Left lobe of liver (tissue), 2 donors: ENCODE results near the gene TEAD3. TPM values are rescaled to one million over a fixed set of nuclear protein-coding genes. Genes with fewer than 3 reads are reported as not detected.
A peak's percentile ranks its signal among the peaks of the same experiment; 100 is the strongest.

ENCODE experiments used
- ATAC-seq: fragments of 200-7000 bp; cut with Tn5 transposase; one replicate; pipeline ENCODE4 v1.9.1; 2020; ENCODE audit warnings: mild to moderate bottlenecking, moderate library complexity
- DNase-seq: peaks from one replicate; pipeline ENCODE4 v3.0.0-alpha.2; 2020; ENCODE audit warnings: low spot score
- total RNA-seq: library from RNA; stranded (reverse); gene quantifications from one replicate; pipeline ENCODE4 v1.2.1, GENCODE V29; 2021
- donor health status: DM: no; HTN: no; CAD: no; lungs with moderate emphysema.
- donor health status: DM: no; HTN: yes; CAD: no.

TEAD3 gene
- total RNA-seq, 1 donor from 2014 or later = 6.3 TPM

GRCh38 chr6:35477551-35478179, 19.2 kb downstream of the TEAD3 start:
- no peak for ATAC-seq
- DNase-seq = no peak

GRCh38 chr6:35477028-35477427, 19.9 kb downstream of the TEAD3 start:
- DNase-seq (no peak), ATAC-seq (no peak)

- no peak for DNase-seq
Measured at GRCh38 chr6:35476004-35476403, 20.9 kb downstream of the TEAD3 start.

DNA sequence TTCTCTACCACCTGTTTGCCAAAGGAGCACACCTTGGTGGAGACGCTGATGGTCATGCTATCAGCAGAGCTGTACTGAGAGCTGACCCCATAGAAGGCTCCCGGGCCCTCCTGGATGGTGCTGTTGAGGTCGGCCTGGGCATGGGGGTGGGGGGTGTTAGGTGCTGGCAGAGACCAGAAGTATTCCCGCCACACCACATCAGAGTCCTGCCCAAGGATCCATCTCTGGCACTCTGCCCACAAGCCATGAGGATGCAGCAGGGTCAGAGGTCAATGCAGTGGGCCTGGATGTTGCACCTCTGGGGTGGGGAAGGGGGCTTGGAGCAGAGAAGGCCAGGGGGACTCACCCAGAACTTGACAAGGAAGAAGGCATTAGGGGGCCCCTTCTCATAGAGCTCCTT, 21.3 kb downstream of the TEAD3 start:
- DNase-seq = no peak
- no peak for ATAC-seq

More at GRCh38 chr6:35476004-35476403, 20.9 kb downstream of the TEAD3 start:
- ATAC-seq = no peak

- DNase-seq = no peak
- no peak for ATAC-seq
Measured at GRCh38 chr6:35474942-35475570, 21.8 kb downstream of the TEAD3 start.

GRCh38 chr6:35474131-35474941, 22.5 kb downstream of the TEAD3 start:
- peak; percentile 3 for ATAC-seq
- DNase-seq = no peak

DNA sequence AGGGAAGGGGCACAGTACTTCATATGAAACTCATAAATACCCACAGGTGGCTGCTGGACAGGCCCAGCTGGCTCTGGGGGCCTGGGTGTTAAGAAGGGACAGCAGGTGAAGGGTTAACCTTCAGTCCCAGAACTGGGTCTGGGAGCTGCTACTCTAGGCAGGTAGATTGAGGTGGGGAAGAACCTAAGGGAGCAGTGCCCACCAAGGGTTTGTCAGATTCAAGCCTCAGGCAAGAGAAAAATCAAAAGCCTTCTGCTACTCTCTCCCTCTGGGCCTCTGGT, 23.1 kb downstream of the TEAD3 start:
- ATAC-seq (no peak), DNase-seq (no peak)

DNA sequence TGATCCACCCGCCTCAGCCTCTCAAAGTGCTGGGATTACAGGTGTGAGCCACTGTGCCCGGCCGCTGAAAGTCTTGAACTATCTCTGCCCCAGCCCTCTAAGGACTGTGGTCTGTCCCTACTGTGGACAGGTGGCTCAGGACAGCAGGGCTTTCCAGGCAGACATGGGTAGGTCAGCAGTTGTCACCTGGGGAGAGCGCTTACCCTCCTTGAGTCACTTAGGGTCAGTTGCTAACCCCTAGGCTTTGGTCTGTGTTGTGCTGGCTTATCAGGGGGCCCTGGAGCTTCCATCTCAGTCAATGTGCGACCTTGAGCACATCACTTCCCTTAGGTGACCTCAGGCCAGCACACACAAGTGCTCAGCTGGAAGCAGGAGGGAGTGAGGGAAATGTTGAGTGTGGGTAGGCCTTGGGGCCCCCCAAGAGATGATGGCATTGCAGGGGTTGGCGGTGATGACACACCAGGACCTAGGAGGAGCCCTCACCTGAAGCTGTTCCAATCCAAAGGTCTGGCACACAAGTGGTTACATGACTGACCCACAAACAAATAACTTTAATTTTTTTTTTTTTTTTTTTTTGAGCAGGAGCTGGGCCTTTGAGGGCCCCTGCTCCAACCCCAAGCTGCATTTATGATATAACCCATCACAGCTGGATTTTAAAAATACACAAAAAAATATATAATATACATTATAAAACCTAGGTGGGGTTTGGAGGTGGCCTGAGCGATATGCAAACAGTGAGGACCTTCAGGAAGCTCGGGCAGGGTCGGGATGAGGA, 23.6 kb downstream of the TEAD3 start:
- no peak for DNase-seq
- no peak for ATAC-seq

GRCh38 chr6:35471836-35472345, 25.0 kb downstream of the TEAD3 start:
- ATAC-seq (no peak), DNase-seq (no peak)

GRCh38 chr6:35470663-35471120, 26.2 kb downstream of the TEAD3 start:
- ATAC-seq = no peak
- DNase-seq = no peak

- DNase-seq (no peak), ATAC-seq (no peak)
Measured at GRCh38 chr6:35469751-35470662, 26.9 kb downstream of the TEAD3 start.

DNA sequence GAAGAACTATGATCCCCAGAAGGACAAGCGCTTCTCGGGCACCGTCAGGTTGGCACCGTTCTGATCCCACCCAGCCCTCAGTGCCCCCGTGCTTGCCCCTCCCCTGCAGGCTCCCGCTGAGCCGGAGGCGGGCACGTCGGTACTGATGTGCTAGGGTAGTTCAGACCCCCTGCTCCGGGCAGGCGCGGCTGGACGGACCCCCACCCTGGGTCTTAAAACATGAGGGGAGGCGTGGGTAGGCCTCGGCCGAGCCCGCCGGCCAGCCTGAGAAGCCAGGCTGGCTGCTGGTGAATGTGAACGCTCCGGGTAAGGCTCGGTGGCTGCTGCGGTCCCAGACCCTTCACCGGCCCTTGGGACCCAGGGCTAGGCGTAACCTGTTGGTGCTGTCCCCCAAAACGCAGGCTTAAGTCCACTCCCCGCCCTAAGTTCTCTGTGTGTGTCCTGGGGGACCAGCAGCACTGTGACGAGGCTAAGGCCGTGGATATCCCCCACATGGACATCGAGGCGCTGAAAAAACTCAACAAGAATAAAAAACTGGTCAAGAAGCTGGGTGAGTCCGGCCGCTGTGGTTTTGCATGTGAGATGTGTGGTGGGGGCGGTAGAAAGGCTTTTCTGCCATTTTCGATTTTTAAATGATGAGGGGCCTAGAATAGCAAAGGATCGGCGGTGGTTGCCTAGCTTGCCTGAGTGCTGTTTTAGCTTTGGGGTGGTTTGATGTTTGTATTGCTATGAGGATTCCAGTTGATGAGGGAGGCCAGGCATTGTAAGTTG, 27.7 kb downstream of the TEAD3 start:
- peak; percentile 22 for ATAC-seq

DNA sequence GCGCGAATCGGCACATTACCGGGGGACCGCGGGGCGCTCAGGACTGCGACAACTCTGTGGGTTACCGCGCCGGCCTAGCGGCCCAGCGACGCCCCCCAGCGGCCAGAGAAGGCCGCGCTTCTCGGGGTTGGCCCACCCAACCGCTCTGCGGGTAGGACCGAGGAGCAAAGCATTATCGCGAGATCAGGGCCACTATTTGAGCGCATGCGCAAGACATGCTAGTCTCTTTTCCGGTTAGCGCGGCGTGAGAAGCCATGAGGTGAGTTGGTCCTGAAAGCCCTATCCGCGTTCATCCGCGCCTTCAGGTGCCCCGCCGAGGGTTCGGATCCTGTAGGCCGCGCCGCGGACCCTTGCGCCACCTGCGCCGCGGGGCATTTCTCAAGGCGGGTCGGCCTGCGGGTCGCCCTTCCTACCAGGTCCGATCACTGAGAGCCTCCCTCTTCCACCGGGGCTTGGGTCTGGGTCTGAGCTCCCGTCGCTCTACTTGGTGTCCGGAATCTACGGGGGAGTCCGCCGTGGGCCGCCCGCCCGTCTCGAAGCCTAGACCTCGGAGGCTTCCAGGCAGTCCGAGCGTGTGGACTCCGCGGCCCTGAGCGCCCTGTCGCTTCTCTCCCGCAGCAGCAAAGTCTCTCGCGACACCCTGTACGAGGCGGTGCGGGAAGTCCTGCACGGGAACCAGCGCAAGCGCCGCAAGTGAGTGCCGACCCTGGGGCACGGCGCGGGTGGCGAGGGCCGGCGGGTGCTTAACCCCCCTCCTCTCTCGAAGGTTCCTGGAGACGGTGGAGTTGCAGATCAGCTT, 28.5 kb downstream of the TEAD3 start, which contains the start of gene RPL10A:
Gene RPL10A (plus strand): TSS at position 221 of the 799 bp plus-strand sequence. CDS start 34 bp downstream, at position 255.
- DNase-seq (peak; percentile 98), ATAC-seq (peak; percentile 91)

More for the DNA sequence above, 27.7 kb downstream of the TEAD3 start:
- DNase-seq = no peak

DNA sequence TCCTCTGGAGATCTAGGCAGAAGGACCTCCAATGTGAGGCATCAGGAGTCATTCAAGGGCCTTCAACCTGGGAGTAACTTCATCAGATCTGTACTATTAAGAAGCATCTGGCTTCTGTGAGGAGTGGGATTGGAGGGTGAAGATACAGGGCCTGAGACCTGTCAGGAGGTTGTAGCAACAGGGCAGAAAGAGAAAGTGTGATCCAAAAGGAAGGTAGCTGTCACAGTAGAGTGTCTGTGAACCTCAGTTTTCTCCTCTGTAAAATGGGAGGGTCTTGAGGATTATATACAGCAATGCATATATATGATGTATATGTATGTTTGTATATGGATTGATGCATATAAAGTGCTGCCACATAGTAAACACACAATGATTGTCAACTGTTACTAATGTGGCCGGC, 31.2 kb downstream of the TEAD3 start:
- DNase-seq (no peak), ATAC-seq (no peak)

DNA sequence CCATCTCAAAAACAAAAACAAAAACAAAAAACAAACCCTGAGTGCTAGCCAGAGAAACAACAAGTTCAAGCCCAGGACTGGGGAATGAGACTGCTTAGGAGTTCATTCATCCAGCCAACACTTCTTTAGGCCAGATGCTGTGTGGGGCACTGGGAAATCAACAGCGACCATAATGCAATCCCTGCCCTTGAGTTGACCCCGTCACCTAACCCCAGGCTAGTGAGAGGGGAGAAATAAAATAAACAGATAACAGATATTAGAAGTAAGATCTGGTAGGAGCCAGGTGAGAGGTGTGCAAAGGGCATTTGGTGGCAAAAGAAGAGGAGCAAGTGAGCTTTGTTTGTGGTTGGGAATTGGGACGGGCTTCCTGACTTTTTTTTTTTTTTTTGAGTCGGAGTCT, 33.6 kb downstream of the TEAD3 start:
- DNase-seq (no peak), ATAC-seq (peak; percentile 15)

DNA sequence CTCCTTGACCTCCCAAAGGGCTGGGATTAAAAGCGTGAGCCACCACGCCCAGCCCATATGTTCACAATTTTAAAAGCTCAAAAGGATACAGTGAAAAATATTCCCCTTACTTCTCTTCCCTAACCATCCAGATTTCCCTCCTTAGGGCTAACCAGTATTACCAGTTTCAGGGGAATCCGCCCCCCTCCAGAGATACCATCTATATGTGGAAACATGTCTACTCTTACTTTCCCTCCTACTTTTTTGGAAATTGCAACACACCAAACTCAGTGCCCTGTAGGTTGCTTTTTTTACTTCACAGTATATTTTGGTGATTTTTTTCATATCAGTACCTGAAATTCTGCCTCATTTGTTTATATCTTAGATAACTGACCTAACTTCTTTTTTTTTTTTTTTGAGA, 35.6 kb downstream of the TEAD3 start:
- ATAC-seq = no peak
- no peak for DNase-seq

- DNase-seq (no peak), ATAC-seq (no peak)
Measured at GRCh38 chr6:35457907-35458306, 39.0 kb downstream of the TEAD3 start.

DNA sequence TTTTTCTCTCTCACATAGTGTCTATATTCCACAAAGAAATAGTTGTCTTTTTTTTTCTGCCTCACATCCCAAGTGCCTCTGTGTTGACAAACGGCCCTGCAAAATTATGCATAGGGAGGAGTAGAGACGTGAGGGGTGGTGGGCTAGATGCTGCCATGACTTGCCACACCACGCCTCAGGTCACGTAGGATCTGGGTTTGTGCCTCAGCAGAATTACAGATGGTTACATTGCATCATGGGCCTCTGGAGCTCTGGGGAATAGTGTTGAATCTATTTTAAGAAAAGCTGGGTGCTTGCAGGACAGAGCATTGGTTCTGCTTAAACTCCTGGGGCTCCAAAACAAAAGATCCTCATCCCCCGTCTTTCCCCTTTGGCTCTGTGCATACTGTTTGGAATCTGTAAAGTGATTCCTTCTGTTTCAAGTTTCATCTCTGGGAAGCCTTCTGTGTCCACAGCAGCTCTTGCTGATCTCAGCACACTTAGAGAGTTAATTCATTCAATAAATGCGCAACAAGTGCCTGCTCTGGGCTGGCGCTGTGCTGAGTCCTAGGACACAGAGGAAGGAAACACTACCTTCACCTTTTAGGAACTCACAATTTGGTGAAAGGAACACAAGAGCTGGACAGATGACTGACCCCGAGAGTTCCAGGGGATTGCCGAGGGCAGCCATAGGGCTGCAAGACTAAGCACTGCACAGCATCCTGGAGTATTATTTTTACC, 42.3 kb downstream of the TEAD3 start:
- ATAC-seq (no peak), DNase-seq (no peak)
